ENCODE measurements around the gene WIPF1.
A peak's percentile ranks its signal among the peaks of the same experiment; 100 is the strongest.

WIPF1 gene

DNA sequence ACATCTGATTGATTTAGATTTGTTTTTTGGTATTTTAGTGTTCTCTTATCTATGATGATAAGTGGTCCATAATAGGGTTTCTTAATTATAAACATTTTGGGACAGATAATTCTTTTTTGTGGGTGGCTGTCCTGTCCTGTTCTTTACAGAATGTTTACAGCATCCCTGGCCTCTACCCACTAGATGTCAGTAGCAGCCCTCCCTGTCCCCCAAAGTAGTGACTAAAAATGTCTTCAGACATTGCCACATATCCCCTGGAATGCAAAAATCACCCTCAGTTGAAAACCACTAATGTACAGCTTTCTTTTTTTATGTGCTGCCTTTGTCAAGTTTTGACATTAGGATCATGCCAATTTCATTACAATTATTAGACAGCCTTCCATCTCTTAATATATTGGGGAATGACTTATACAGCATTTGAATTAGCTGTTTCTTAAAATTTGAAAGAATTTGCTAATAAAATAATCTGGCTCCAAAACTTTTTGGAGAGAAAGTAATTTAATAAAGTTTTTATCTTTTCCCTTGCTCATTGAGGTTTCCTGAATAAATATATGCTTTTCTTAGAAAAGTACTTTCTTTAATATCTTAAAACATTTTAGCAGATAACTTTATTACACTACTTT, 19.5 kb downstream of the WIPF1 start:
- Histone ChIP-seq H3K9me3 (ENCODE audit: control insufficient read depth, low read length) (no peaks in the 10 kb centered on the region), H3K4me3 (ENCODE audit: insufficient read depth, low read depth, low read length, poor library complexity, severe bottlenecking) (no peak overlapping the region), H3K4me1 (ENCODE audit: control insufficient read depth, insufficient read depth, low read length, poor library complexity, severe bottlenecking) (peaks cover 27% of the 10 kb centered on the region), H3K27me3 (replicated peaks; ENCODE audit: control insufficient read depth, insufficient read depth, low read length, poor library complexity, severe bottlenecking) (no peaks in the 10 kb centered on the region), H3K27ac (ENCODE audit: insufficient read depth, low read length, poor library complexity, severe bottlenecking) (no peak overlapping the region), H3K36me3 (ENCODE audit: control insufficient read depth, insufficient read depth, low read length) (peaks cover 82% of the 10 kb centered on the region)
- DNase-seq, result peak; percentile 19 to 44 (median 25)

DNA sequence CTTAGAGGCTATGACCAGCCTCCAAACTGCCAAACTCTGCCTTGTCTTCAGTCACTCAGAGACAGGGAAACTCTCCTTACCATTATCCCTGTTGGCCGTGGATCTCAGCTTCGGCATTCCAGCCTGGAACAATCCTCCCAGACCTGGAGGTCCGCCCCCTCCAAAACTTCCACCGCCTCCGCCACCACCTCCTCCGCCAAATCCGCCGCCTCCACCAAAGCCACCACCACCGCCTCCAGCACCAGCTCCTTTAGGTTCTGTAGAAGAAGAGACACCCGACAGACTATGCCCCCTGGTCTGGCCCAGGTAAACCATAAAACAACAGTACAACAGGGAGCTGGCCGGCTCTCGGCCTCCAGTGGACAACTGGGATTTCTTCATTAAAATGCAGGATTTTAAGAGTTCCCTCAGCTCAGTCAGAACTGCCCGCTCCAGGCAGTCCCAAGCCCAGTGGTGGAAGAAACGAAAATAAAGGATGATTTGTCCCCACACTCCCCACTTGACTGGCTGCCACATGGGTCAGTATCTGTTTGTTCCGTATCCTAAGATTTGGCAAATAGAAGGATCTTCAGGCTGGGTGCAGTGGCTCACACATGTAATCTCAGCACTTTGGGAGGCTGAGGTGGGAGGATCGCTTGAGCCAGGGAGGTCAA, 22.4 kb downstream of the WIPF1 start:
- peaks cover 12% of the 10 kb centered on the region for H3K4me1 ChIP-seq (ENCODE audit: control insufficient read depth, insufficient read depth, low read length, poor library complexity, severe bottlenecking)
- no peak overlapping the region for H3K27ac ChIP-seq (ENCODE audit: insufficient read depth, low read length, poor library complexity, severe bottlenecking)
- no peak for DNase-seq
- no peak overlapping the region for H3K4me3 ChIP-seq (ENCODE audit: insufficient read depth, low read depth, low read length, poor library complexity, severe bottlenecking)
- H3K36me3 ChIP-seq (ENCODE audit: control insufficient read depth, insufficient read depth, low read length), result peaks cover 82% of the 10 kb centered on the region
- H3K9me3 ChIP-seq (ENCODE audit: control insufficient read depth, low read length), result no peaks in the 10 kb centered on the region
- H3K27me3 ChIP-seq (replicated peaks; ENCODE audit: control insufficient read depth, insufficient read depth, low read length, poor library complexity, severe bottlenecking), result no peaks in the 10 kb centered on the region

DNA sequence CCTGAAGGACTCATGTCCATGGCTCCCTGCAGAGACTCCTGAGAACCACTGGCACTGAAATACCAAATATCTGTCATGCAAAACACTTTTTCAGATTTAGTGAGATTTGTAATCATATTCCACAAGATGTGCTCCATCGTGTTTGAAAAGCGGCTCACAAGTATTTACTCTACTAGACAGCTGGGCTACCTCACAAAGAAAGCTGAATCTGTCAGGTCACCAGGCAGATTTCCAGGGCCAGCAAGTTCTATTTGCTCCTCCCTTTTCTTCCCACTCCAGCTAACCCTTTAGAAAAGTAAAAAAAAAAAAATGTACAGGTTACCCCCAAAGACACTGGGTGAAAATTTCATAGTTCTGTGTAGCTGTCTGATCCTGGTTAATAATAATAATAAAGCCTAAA, 22.9 kb downstream of the WIPF1 start:
- DNase-seq, result no peak
- Histone ChIP-seq H3K27me3 (replicated peaks; ENCODE audit: control insufficient read depth, insufficient read depth, low read length, poor library complexity, severe bottlenecking) (no peaks in the 10 kb centered on the region), H3K36me3 (ENCODE audit: control insufficient read depth, insufficient read depth, low read length) (peaks cover 80% of the 10 kb centered on the region), H3K9me3 (ENCODE audit: control insufficient read depth, low read length) (no peaks in the 10 kb centered on the region), H3K4me1 (ENCODE audit: control insufficient read depth, insufficient read depth, low read length, poor library complexity, severe bottlenecking) (peaks cover 10% of the 10 kb centered on the region), H3K4me3 (ENCODE audit: insufficient read depth, low read depth, low read length, poor library complexity, severe bottlenecking) (no peak overlapping the region), H3K27ac (ENCODE audit: insufficient read depth, low read length, poor library complexity, severe bottlenecking) (peak overlapping the region; percentile 15)

DNA sequence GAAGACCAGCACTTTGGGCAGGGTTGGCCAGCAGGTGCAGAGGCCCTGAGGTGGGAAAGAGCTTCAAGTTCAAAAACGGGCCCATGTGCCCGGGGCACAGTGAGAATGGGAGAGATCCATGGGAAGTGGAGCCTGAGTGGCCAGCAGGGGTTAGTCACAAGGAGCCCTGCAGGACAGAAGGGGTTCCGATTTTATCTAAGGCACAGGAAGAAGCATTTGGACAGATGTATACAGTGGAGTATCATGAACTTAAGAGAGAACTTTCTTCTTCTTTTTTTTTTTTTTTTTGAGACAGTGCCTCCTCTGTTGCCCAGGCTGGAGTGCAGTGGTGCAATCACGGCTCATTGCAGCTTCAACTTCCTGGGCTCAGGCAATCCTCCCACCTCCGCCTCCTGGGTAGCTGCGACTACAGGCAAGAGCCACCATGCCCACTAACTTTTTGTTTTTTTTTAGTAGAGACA, 24.0 kb downstream of the WIPF1 start:
- peak in 2 of 3 donors; percentile 10 to 11 for DNase-seq
- Histone ChIP-seq H3K27ac (ENCODE audit: insufficient read depth, low read length, poor library complexity, severe bottlenecking) (no peak overlapping the region), H3K36me3 (ENCODE audit: control insufficient read depth, insufficient read depth, low read length) (peaks cover 79% of the 10 kb centered on the region), H3K27me3 (replicated peaks; ENCODE audit: control insufficient read depth, insufficient read depth, low read length, poor library complexity, severe bottlenecking) (no peaks in the 10 kb centered on the region), H3K4me1 (ENCODE audit: control insufficient read depth, insufficient read depth, low read length, poor library complexity, severe bottlenecking) (peaks cover 6% of the 10 kb centered on the region), H3K4me3 (ENCODE audit: insufficient read depth, low read depth, low read length, poor library complexity, severe bottlenecking) (no peak overlapping the region), H3K9me3 (ENCODE audit: control insufficient read depth, low read length) (no peaks in the 10 kb centered on the region)

DNA sequence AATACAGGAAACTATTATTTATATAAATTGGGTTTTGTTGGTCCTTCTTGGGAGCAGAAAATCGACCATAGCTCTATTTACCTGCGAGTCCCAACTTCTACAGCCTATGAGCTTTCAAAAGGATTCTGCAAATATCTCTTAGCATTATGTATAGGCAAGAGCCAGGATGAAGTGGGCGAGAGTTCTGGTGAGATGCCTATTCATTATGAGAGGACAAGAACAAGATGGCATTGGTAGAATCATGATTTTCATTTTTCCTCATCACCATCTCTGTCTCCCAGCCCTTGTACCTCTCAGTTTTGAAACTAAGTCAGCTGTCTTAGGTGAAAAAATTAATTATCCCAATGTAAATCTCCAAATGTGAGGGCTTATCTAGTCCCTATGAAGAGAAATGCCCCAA, 25.0 kb downstream of the WIPF1 start:
- Histone ChIP-seq H3K4me3 (ENCODE audit: insufficient read depth, low read depth, low read length, poor library complexity, severe bottlenecking) (no peak overlapping the region), H3K27me3 (replicated peaks; ENCODE audit: control insufficient read depth, insufficient read depth, low read length, poor library complexity, severe bottlenecking) (no peaks in the 10 kb centered on the region), H3K9me3 (ENCODE audit: control insufficient read depth, low read length) (no peaks in the 10 kb centered on the region), H3K4me1 (ENCODE audit: control insufficient read depth, insufficient read depth, low read length, poor library complexity, severe bottlenecking) (no peaks in the 10 kb centered on the region), H3K36me3 (ENCODE audit: control insufficient read depth, insufficient read depth, low read length) (peaks cover 81% of the 10 kb centered on the region), H3K27ac (ENCODE audit: insufficient read depth, low read length, poor library complexity, severe bottlenecking) (no peak overlapping the region)
- no peak for DNase-seq

DNA sequence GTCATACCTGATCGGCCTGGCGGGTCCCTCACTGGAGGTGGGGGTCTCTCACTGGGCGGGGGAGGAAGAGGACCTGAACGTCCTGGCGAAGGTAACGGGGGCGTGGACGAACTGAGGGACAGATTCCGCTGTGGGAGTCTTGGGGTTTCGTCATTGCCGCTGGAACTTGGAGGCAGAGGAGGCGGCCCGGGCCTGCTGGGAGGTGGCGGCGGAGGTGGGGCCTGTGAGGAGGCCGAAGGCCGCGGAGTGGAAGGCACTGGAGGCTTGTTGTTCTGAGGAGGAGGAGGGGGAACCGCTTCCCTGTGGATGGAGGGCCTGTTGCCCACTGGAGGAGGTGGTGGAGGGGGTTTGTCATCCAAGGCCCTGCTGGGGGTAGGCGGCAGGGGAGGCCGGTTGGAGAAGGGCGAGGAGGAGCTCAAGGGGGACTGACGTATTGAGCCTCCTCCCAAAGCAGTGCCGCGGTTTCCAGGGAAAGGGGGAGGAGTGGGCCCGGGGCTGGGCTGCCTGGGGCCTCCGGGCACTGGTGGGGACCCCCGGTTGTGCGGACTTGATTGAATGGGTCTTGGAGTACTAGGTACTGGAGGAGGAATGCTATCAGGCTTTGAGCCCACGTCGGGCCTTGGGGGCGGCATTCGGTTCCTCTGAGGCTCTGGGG, 25.8 kb downstream of the WIPF1 start:
- no peaks in the 10 kb centered on the region for H3K27me3 ChIP-seq (replicated peaks; ENCODE audit: control insufficient read depth, insufficient read depth, low read length, poor library complexity, severe bottlenecking)
- peaks cover 82% of the 10 kb centered on the region for H3K36me3 ChIP-seq (ENCODE audit: control insufficient read depth, insufficient read depth, low read length)
- peak overlapping the region; percentile 20 for H3K27ac ChIP-seq (ENCODE audit: insufficient read depth, low read length, poor library complexity, severe bottlenecking)
- no peak for DNase-seq
- H3K4me1 ChIP-seq (ENCODE audit: control insufficient read depth, insufficient read depth, low read length, poor library complexity, severe bottlenecking), result no peaks in the 10 kb centered on the region
- H3K4me3 ChIP-seq (ENCODE audit: insufficient read depth, low read depth, low read length, poor library complexity, severe bottlenecking), result no peak overlapping the region
- no peaks in the 10 kb centered on the region for H3K9me3 ChIP-seq (ENCODE audit: control insufficient read depth, low read length)

DNA sequence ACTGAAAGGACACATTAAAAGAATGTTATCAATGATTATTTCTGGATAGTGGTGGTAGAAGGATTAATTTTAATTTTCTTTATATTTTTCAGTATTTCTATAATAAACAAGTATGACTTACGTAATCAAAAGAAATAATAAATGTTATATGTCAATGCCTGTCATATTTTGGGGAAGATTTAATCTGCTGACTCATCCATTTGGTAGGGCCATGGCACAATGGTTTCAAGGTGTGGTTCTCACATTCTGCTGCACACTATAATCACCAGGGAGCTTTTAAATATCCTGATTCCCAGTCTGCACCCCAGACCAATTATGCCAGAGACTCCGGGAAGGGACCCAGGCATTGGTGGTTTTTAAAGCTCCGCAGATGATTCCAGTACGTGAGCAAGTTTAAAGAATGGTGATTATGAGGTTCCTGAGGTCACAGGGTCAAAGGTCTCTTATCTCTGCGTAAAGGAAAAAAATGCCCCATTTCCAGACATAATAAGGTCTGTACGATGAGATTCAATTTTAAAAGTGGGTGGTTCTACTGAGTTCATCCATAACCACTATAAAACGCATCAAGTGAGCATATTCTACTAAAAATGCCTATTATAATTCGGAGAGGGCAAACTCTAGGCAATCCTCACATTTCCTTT, 27.2 kb downstream of the WIPF1 start:
- no peaks in the 10 kb centered on the region for H3K9me3 ChIP-seq (ENCODE audit: control insufficient read depth, low read length)
- no peaks in the 10 kb centered on the region for H3K4me1 ChIP-seq (ENCODE audit: control insufficient read depth, insufficient read depth, low read length, poor library complexity, severe bottlenecking)
- H3K27ac ChIP-seq (ENCODE audit: insufficient read depth, low read length, poor library complexity, severe bottlenecking), result peak overlapping the region; percentile 21
- H3K27me3 ChIP-seq (replicated peaks; ENCODE audit: control insufficient read depth, insufficient read depth, low read length, poor library complexity, severe bottlenecking), result no peaks in the 10 kb centered on the region
- no peak for DNase-seq
- H3K4me3 ChIP-seq (ENCODE audit: insufficient read depth, low read depth, low read length, poor library complexity, severe bottlenecking), result no peak overlapping the region
- peaks cover 84% of the 10 kb centered on the region for H3K36me3 ChIP-seq (ENCODE audit: control insufficient read depth, insufficient read depth, low read length)

DNA sequence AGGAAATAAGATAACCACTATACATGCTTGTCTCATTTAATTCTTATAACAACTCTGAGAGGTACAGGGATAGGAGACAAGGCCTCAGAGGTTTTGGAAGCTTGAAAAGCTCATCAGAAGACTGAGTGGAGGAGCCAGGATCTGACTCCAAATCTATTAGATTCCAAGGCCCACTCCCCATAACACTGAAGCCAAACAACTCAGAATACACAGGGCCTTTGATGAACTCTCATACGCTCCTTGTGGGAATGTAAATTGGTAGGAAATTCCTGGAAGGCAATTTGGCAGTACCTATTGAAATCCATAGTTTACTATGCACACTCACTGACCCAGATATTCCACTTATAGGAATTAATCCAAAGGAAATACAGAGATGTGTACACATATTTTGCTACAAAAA, 27.9 kb downstream of the WIPF1 start:
- H3K4me3 ChIP-seq (ENCODE audit: insufficient read depth, low read depth, low read length, poor library complexity, severe bottlenecking), result no peak overlapping the region
- no peaks in the 10 kb centered on the region for H3K4me1 ChIP-seq (ENCODE audit: control insufficient read depth, insufficient read depth, low read length, poor library complexity, severe bottlenecking)
- no peaks in the 10 kb centered on the region for H3K9me3 ChIP-seq (ENCODE audit: control insufficient read depth, low read length)
- H3K27me3 ChIP-seq (replicated peaks; ENCODE audit: control insufficient read depth, insufficient read depth, low read length, poor library complexity, severe bottlenecking), result no peaks in the 10 kb centered on the region
- DNase-seq, result no peak
- H3K27ac ChIP-seq (ENCODE audit: insufficient read depth, low read length, poor library complexity, severe bottlenecking), result peak overlapping the region; percentile 8
- peaks cover 82% of the 10 kb centered on the region for H3K36me3 ChIP-seq (ENCODE audit: control insufficient read depth, insufficient read depth, low read length)

DNA sequence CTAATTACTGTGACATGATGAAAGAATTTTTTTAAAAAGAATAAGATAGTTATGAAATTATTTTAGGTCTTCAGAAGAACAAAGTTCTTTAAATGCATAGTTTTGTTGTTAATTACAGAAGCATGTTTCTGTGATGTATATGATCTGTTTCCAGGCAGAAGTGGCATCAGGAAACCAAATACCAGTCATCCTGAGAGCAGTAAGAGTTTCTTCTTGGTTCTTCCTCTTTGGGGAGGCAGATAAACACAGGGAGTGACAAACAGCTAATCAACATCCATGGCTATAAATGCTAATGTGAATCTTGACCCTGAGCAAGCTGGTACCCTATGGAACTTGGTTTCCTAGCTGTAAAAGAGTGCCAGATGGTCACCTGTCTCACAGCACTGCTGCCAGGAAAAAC, 29.2 kb downstream of the WIPF1 start:
- peaks cover 85% of the 10 kb centered on the region for H3K36me3 ChIP-seq (ENCODE audit: control insufficient read depth, insufficient read depth, low read length)
- DNase-seq, result no peak

DNA sequence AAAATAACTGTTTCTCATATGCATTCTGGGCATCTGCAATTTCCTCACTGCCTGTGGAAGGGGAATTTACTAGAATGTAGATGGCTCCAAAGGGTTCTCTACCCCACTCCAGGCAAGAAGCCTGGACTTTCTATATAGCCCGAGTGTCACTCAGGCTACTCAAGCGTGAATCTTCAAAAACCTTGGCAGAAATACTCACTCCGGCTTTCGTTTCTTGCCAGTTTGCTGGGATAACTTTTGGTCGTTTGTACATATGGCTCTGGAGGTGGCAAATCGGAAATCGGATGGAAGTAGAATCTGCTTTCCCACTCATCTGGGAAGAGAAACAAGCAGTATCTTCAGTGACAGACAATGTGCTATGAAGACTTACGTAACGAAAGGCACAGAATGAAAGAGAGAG, 30.7 kb downstream of the WIPF1 start:
- H3K27me3 ChIP-seq (replicated peaks; ENCODE audit: control insufficient read depth, insufficient read depth, low read length, poor library complexity, severe bottlenecking), result no peaks in the 10 kb centered on the region

More for the DNA sequence above, 29.2 kb downstream of the WIPF1 start:
- Histone ChIP-seq H3K27me3 (replicated peaks; ENCODE audit: control insufficient read depth, insufficient read depth, low read length, poor library complexity, severe bottlenecking) (no peaks in the 10 kb centered on the region), H3K27ac (ENCODE audit: insufficient read depth, low read length, poor library complexity, severe bottlenecking) (no peak overlapping the region), H3K4me3 (ENCODE audit: insufficient read depth, low read depth, low read length, poor library complexity, severe bottlenecking) (no peak overlapping the region), H3K9me3 (ENCODE audit: control insufficient read depth, low read length) (no peaks in the 10 kb centered on the region), H3K4me1 (ENCODE audit: control insufficient read depth, insufficient read depth, low read length, poor library complexity, severe bottlenecking) (no peaks in the 10 kb centered on the region)

More for the DNA sequence above, 30.7 kb downstream of the WIPF1 start:
- H3K27ac ChIP-seq (ENCODE audit: insufficient read depth, low read length, poor library complexity, severe bottlenecking), result no peak overlapping the region
- DNase-seq, result no peak
- no peaks in the 10 kb centered on the region for H3K9me3 ChIP-seq (ENCODE audit: control insufficient read depth, low read length)
- no peaks in the 10 kb centered on the region for H3K4me1 ChIP-seq (ENCODE audit: control insufficient read depth, insufficient read depth, low read length, poor library complexity, severe bottlenecking)
- no peak overlapping the region for H3K4me3 ChIP-seq (ENCODE audit: insufficient read depth, low read depth, low read length, poor library complexity, severe bottlenecking)
- peaks cover 83% of the 10 kb centered on the region for H3K36me3 ChIP-seq (ENCODE audit: control insufficient read depth, insufficient read depth, low read length)
